HG03354 (cell line): ENCODE measurements around the gene ANKRD13A.
"Not testable (repeated sequence)": the region's sequence is repeated elsewhere in the genome, so short reads cannot be mapped to it uniquely, and the experiment has no call there.

Source experiments
- ATAC-seq: cut with Tn5 transposase; IDR thresholded peaks from one replicate; pipeline ENCODE4 v1.9.1; 2021; ENCODE audit warnings: mild to moderate bottlenecking; ENCODE audit not compliant: unreplicated experiment, poor library complexity, severe bottlenecking

The ANKRD13A gene

DNA sequence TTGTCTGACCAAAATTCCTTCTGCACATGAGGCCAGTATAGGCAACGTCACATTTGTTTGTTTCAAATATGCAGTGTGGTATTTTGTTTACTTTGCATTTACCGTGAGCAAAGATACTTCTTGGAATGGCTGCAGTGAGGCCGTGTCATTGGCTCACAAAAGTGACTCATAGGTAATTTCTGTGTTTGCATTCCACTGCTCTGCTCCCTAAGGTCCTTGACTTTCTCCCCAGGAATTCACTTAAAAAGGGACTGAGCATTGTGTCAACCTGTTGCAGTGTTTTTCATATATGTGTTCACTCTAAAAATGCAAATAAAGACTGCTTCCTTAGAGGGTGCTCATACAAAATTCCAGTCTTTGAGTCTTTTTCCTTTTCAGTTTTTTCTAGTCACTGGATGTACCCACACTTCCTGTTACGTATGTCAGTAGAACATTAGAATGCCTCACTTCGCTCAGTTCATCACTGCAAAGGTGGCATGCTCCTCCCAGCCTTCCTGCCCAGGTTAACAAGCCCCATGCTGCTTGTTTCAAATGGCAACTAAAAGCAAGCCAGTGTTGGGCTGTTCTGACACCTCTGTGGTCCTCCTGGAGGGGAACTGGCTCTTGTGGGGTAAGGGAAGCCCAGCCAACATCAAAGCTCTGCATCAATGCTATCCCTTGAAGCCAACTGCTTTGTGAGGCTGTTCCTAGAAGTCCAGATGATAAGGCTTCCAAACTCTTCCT, 40.0 kb downstream of the ANKRD13A start:
- ATAC-seq, result no peak

DNA sequence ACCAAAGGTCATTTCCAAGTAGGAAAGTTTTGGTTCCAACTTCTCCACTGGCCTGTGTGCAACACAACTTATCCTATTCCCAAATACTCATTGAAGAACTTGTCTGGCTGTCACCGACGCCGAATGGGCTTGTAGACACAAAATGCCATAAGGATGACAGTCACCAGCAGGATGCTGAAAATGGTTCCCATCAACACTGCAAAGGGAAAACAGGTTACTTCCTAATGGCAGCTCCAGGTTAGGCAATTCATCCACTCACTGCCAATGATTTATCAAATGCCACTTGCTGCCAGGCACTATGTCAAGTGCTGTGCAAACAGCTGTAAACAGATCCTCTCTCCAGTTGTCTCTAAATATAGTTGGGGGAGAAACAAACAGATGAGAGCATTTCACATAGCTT, 43.0 kb downstream of the ANKRD13A start:
- no peak for ATAC-seq

DNA sequence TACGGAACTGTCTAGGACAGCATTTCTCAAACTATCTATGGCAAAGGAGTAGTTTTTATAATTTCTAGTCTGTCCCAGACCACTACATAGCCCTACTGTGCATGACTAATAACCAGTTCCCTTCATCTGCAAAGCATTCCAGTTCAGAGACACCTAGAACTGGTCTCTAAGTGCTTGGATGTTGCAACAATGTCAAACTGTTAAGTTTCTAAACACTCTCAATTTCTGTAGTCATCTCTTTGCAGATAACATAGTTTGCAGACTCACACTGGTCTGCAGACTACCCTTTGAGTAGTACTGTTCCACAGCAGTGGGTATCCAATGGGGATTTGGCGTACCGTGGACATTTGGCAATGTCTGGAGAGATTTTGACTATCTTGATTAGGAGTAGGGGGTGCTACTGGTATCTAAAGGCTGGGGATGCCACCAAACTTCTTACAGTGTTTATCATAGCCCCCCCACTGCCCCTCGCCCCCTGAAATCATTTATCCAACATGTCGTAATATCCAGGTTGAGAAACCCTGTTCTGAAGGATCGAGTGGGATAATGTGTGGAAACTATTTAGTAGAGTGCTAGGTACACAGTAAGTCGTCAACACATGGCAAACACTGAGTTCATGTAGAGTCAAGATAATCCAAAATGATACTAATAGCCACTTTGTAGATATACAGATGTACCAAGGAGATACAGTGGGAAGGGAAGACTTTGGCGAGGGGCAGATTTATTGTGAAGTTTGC, 47.4 kb downstream of the ANKRD13A start:
- ATAC-seq, result no peak

DNA sequence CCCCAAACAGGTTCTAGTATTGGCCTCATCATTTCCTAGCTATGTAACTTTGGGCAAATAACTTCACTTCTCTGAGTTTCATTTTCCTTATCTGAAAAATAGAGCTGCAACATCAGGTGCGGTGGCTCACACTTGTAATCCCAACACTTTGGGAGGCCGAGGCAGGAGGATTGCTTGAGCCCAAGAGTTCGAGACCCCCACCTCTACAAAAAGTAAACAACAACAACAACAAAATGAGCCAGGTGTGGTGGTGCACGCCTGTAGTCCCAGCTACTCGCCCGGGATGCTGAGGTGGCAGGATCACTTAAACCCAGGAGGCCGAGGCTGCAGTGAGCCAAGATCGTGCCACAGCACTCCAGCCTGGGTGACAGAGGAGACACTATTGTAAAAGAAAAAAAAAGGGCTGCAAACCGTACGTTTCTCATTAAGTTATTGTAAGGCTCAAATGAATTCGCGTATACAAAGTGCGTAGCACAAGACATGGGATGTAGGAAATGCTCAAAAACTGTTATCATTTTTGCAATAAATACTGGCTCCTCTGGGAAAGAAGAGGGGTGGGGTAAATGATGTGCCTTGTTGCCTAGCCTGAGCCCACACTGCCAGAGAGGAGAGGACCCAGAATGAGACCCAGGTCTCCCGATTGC, 48.2 kb downstream of the ANKRD13A start:
- no peak for ATAC-seq

DNA sequence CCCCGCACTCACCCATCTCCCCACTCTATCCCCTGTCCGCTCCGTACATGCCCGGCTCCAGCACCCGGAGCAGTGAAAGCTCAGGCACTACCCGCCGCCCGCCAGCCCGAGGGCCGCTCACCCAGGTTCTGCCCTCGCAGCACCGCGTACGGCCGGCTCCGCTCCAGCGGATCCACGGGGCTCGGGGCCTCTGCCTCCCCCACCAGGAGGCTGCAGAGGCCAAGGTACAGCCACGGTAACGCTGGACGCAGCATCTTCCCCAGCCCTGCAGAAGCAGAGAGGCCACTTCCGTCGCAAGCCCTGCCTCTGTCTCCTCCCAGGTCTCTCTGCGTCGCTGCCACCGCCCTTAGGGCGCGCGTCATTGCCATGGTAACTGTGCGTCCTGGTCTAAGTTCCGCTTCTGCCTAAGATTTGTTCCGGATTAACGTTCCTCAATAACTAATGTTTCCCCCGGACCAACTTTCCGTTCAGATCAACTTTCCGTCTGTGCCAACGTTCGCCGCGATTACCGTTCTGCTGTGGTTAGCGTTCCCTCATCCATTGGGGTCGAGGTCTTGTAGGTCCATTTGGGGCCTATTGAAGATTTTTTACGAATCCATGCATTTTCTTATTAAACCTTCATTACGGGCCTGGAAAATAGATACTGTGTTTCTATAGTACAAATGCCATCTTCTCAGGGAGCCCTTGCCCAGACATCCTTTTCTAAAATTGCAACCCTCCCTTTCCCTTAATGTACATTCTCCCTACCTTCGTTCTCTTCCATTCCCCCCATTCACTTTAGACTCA, 49.2 kb downstream of the ANKRD13A start, which contains the start of gene C12orf76:
Gene C12orf76 (minus strand): TSS at position 281 of the 786 bp plus-strand sequence. CDS start 27 bp downstream, at position 254.
- peak; percentile 99 for ATAC-seq

DNA sequence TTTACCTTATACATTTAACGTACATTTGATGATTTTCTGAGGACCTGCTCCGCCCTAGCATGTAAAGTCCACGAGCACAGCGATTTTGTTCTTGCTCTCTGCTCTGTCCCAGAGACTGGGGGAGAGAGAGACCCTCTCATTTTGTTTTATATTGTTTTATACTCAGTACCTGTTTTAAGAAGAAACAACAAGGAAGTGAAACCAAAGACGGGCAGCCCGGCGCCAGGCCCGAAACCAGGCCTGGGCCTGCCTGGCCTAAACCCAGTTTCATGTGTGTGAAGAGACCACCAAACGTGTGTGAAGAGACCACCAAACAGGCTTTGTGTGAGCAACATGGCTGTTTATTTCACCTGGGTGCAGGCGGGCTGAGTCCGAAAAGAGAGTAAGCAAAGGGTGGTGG, 49.8 kb downstream of the ANKRD13A start:
- not testable (repeated sequence) for ATAC-seq

DNA sequence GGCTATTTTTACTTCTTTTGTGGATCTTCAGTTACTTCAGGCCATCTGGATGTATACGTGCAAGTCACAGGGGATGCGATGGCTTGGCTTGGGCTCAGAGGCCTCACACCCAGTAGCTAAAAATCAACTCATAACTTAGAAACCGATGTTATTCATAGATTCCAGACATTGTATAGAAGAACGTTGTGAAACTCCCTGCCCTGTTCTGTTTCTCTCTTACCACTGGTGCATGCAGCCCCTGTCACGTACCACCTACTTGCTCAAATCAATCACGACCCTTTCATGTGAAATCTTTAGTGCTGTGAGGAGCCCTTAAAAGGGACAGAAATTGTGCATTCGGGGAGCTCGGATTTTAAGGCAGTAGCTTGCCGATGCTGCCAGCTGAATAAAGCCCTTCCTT, 50.4 kb downstream of the ANKRD13A start:
- ATAC-seq, result not testable (repeated sequence)

DNA sequence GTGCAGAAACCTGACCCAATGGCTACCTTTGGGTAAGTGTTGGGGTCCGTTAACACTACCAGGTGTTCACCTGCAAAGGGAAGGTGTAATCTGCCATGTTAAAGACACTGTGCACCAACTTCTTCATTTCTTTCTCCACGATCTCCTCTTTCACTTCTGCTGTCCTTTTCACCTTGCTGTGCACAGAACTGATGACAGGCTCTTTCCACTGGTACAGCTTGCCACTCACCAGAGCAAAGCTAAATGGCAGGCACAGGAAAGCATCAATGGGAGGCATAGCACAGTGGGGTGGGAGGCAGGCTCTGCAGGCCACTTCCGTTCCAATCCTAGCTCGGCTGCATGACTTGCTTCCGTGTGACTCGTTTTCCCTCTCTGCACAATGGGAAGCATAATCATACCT, 51.7 kb downstream of the ANKRD13A start:
- ATAC-seq, result no peak

DNA sequence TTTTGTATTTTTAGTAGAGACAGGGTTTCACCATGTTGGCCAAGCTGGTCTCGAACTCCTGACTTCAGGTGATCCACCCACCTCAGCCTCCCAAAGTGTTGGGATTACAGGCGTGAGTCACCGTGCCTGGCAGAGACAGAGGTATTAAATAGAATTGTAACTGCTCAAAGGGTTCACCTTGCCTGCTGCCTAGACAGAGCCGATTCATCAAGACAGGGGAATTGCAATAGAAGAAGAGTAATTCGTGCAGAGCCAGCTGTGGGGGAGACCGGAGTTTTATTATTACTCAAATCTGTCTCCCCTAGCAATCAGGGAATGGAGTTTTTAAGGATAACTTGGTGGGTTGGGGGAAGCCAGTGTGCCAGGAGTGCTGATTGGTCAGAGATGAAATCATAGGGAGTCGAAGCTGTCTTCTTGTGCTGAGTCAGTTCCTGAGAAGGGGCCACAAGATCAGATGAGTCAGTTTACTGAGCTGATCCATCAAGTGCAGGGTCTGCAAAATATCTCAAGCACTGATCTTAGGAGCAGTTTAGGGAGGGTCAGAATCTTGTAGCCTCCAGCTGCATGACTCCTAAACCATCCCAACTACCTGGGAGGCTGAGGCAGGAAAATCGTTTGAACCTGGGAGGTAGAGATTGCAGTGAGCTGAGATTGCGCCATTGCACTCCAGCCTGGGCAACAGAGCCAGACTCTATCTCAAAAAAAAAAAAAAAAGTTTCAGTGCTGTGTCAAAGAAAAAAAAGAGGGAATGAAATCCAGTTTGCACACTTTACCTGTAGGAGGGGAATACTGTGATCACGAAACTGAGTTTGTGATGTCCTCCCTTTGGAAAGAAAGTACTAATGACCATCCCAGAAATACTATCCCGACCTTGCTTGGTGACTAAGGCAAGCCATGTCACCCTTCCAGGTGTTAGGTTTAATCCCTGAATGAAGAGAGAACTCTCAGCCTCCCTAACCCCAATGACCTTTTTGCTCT, 56.4 kb downstream of the ANKRD13A start:
- not testable (repeated sequence) for ATAC-seq

DNA sequence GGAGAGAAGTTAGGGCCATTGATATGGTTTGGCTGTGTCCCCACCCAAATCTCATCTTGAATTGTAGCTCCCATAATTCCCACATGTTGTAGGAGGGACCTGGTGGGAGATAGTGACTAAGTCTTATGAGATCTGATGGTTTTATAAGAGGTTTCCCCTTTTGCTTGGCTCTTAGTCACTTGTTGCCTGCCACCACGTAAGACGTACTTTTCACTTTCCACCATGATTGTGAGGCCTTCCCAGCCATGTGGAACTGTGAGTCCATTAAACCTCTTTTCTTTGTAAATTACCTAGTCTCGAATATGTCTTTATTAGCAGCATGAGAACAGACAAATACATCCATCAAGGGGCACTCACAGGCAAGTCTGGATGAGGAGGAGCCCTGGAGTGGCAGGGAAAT, 57.4 kb downstream of the ANKRD13A start:
- not testable (repeated sequence) for ATAC-seq

DNA sequence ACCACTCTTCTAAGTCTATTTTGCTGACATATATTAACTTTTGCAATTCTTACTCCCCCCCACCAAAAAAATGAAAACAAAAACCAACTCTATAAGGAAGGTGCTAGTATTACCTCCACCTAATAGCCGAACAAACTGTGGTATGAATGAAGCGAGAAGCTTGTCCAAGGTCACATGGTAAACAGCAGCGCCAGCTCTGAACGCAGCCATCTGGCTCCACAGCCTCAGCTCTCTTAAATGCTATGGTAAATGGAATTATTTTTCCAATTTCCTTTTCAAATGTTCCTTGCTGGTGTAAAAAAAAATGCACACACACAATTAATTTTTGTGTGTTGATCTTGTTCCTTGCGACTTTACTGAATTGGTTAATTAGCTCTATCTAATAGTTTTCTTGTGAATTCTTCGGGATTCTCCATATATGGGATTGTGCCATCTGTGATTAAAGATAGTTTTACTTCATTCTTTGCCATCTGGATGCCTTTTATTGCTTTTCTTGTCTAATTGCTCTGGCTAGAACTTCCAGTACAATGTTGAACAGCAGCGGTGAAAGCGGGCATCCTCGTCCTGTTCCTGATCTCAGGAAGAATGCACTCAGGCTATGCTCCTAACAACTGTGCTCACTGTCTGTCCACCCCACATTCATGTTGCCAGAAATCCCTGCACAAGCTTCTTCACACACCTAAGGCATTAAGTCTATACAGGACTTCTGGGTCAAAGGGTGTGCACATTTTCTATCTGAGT, 59.8 kb downstream of the ANKRD13A start:
- no peak for ATAC-seq

DNA sequence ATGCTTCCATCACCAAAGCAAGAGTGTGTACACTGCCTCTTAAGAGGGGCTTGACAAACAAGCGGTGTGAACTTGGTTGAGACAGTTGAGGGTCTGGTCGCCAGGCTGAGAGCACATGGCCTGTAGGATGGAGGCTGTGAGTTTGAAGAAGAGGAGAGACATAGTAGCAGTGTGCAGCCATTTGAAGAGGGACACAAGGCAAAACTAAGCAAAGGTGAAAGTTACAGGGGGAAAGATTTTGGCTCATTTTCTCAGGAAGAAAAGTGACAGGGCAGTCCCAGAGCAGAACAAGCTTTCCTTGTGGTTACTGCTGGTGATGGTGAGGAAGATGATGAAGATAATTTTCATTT, 60.4 kb downstream of the ANKRD13A start:
- ATAC-seq, result no peak

DNA sequence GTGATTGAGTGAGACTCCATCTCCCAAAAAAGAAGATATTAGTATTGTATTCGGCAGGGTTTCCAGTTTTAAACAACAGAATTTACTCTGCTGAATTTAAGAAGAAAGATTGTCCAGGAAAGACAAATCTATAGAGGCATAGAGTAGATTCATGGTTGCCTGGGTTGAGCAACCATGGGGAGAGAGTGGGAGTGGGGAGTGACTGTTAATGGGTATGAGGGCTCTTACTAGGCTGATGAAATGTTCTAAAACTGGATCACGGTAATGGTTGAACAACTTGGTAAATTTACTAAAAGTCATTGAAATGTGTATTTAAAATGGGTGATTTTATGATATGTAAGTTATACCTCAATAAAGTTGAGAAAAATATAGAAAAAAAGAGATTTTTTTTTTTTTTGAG, 63.0 kb downstream of the ANKRD13A start:
- no peak for ATAC-seq

DNA sequence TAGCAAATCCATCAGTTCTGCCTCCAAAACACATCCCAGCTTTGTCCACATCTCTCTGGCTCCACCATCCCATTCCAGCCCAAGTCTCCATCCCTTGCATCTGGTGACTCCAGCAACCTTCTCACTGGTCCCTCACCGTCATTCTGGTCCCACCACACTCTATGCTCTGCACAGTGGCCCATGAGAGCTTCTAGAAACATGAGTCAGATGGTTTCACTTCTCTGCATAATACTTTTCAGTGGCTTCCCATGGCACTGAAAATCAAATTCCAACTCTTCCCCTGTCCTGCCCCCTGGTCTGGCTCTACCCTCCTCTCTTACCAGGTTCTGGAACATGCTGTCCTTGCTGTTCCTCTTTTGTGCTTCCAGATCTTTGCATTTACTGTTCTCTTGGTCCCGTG, 66.3 kb downstream of the ANKRD13A start:
- ATAC-seq, result no peak

DNA sequence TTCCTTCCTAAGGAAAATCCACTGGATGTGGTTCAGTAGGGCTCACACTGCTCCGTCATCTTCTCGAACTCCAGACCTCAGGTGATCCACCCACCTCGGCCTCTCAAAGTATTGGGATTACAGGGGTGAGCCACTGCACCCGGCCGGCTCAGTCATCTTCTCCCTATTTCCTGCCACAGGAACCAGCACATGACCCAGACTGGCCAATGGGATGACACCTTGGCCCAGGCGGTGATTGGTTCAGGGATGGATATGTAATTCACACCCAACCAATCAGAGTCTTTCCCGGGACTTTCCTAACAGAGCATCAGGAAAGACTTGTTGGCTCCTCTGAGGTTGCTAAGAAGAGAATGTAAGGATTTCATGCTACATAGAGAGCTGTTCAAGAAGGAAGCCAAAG, 68.3 kb downstream of the ANKRD13A start:
- ATAC-seq, result no peak

DNA sequence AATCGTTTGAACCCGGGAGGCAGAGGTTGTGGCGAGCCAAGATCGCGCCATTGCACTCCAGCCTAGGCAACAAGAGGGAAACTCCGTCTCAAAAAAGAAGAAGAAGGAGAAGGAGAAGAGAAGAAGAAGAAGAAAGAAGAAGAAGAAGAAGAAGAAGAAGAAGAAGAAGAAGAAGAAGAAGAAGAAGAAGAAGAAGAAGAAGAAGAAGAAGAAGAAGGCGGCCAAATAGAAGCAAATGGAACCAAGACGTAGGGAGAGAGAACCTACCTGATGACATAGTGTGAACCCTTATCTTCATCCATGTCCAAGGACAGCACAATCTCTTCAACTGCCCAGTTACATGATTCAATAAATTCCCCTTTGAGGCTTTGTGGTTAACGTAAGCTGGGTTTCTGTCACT, 68.9 kb downstream of the ANKRD13A start:
- ATAC-seq, result not testable (repeated sequence)

DNA sequence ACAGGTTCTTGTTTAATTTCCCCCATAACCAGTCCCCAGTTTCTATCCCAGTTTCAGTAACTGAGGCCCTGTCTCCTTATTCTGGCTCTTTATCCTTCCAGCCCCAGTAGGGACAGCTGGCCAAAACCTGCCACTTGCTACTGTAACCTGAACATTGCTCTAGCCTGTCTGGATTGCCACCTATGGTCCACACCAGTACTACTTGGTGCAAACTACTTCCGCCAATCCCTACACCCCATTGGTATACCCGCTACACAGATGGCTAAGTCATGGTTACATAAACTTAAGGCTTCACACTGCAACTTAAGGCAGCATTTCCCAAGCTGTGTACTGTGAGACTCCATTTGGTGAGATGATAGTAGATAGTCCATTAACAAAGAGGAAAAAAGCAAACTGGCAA, 69.4 kb downstream of the ANKRD13A start:
- no peak for ATAC-seq

DNA sequence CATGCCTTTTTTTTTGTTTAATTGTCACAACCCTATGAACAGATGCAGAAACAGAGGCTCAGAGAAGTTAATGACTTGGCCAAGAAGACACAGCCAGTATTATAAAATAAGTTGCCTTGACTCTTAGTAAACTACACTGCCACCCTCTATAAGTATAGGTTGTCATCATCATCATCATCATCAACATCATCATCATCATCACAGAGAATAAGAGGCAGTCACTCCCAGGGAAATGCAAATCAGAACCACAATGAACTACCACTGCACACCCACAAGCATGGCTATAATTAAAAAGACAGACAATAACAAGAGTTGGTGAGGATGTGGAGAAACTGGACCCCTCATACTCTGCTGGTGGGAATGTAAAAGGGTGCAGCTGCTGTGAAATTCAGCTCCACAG, 72.3 kb downstream of the ANKRD13A start:
- ATAC-seq, result no peak
